Epithelial cell of proximal tubule (primary cell): Measurements from ENCODE around the gene HERC3. TPM values are rescaled to one million over a fixed set of nuclear protein-coding genes. Genes with fewer than 3 reads are reported as not detected.

Source experiments
- DNase-seq: peaks from one replicate; pipeline ENCODE4 v3.0.0-alpha.2; 2011; ENCODE audit warnings: low read depth
- H3K4me3 ChIP-seq: 2 replicates; pipeline ENCODE4 v1.5.1; 2011; ENCODE audit warnings: low read depth, mild to moderate bottlenecking, low read length
- total RNA-seq: library from RNA; depleted of rRNA; stranded (reverse); fragments of >200 nt; gene quantifications from 2 replicates; pipeline ENCODE4 v1.2.3, GENCODE V29; 2015
- TF ChIP-seq, protein P1 (sequence below): conservative IDR thresholded peaks from 2 replicates; pipeline ENCODE4 v1.5.1; 2012; ENCODE audit warnings: low read depth, mild to moderate bottlenecking, low read length

The HERC3 gene
- total RNA-seq, 1 donor from 2014 or later, result 14.0 TPM

GRCh38 chr4:88575186-88575585 lies 17.1 kb upstream of the HERC3 start:
- no peak overlapping the region for H3K4me3 ChIP-seq
- DNase-seq, result no peak
- TF ChIP-seq, protein P1, sequence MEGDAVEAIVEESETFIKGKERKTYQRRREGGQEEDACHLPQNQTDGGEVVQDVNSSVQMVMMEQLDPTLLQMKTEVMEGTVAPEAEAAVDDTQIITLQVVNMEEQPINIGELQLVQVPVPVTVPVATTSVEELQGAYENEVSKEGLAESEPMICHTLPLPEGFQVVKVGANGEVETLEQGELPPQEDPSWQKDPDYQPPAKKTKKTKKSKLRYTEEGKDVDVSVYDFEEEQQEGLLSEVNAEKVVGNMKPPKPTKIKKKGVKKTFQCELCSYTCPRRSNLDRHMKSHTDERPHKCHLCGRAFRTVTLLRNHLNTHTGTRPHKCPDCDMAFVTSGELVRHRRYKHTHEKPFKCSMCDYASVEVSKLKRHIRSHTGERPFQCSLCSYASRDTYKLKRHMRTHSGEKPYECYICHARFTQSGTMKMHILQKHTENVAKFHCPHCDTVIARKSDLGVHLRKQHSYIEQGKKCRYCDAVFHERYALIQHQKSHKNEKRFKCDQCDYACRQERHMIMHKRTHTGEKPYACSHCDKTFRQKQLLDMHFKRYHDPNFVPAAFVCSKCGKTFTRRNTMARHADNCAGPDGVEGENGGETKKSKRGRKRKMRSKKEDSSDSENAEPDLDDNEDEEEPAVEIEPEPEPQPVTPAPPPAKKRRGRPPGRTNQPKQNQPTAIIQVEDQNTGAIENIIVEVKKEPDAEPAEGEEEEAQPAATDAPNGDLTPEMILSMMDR, result no peak

GRCh38 chr4:88582493-88582892 lies 9.8 kb upstream of the HERC3 start:
- TF ChIP-seq, protein P1, result no peak
- DNase-seq, result no peak
- H3K4me3 ChIP-seq, result no peak overlapping the region

DNA sequence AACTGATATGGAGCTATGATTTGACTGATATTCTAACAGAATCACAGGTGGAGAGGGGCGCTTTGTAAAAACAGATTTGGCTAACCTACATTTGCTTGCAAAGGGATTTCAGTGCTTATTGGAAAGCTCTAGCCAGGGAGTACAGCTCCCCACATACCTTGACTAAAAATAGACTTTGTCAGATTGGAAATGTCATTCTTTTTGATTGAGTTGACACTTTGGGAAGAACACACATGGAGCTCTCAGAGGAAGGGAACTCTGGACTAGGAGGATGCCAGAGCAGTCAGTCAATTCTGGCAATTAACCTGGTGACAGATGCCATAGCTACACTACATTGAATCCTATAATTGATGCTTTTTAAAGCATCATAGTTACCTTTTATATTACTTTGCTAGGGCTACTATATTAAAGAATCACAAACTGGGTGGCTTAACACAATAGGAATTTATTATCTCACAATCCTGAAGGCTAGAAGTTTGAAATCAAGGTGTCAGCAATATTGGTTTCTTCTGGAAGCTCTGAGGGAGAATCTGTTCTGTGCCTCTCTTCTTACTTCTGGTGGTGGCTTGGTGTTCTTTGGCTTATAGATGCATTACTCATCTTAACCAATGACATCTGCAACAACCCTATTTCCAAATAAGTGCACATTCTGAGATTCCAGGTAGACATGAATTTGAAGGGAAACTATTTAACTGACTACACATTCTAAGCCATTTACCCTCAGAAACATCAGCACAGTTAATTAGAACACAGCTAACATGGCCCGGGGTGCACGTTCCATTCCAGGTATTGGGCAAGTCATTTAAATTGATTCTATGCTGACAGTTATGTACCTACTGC lies 8.4 kb upstream of the HERC3 start:
- no peak for DNase-seq
- no peak overlapping the region for H3K4me3 ChIP-seq
- TF ChIP-seq, protein P1, result no peak

- TF ChIP-seq, protein P1, result no peak
- no peak overlapping the region for H3K4me3 ChIP-seq
- no peak for DNase-seq
These were observed 7.8 kb upstream of the HERC3 start for GRCh38 chr4:88584471-88584900.

DNA sequence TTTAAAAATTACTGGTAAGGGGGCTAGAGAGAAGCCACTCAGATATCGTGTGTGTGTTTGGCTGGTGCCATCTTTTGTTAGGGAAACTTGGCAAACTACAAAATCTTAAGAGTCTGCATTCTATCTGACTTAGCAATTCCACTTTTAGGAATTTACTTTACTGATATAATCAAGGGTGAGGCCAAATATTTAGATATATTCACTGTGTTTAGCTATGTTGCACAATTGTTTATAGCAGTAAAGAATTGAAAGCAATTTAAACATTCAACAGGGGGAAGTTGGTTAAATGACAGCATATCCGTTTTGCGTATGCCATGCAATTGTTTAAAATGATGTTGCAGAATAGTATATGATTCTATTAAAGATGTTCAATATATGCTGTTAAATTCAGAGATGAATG lies 6.4 kb upstream of the HERC3 start:
- TF ChIP-seq, protein P1, result no peak
- DNase-seq, result no peak
- H3K4me3 ChIP-seq, result no peak overlapping the region

GRCh38 chr4:88587306-88587705 lies 5.0 kb upstream of the HERC3 start:
- TF ChIP-seq, protein P1, result no peak
- DNase-seq, result no peak
- no peak overlapping the region for H3K4me3 ChIP-seq
